Mononuclear cell (primary cell): Measurements from ENCODE around the gene ENTR1. TPM values are rescaled to one million over a fixed set of nuclear protein-coding genes. Genes with fewer than 3 reads are reported as not detected.

Source experiments
- H3K27me3 ChIP-seq: 2 replicates; pipeline ENCODE4 v1.6.0; 2011; ENCODE audit warnings: low read length, control low read depth; ENCODE audit not compliant: insufficient read depth
- H3K4me1 ChIP-seq: 2 replicates; pipeline ENCODE4 v1.5.1; 2011; ENCODE audit warnings: mild to moderate bottlenecking, low read length, control low read depth; ENCODE audit not compliant: insufficient read depth
- H3K4me3 ChIP-seq: 2 replicates; pipeline ENCODE4 v1.5.1; 2011; ENCODE audit warnings: mild to moderate bottlenecking, low read length, moderate library complexity
- H3K9me3 ChIP-seq: 2 replicates; pipeline ENCODE4 v1.5.1; 2011; ENCODE audit warnings: low read depth, mild to moderate bottlenecking, control low read depth, low read length
- total RNA-seq: library from RNA; depleted of rRNA; stranded (reverse); fragments of >200 nt; gene quantifications from one replicate; pipeline ENCODE4 v1.2.3, GENCODE V29; 2012

ENTR1 gene
- total RNA-seq, 1 donor, result 16.2 TPM

DNA sequence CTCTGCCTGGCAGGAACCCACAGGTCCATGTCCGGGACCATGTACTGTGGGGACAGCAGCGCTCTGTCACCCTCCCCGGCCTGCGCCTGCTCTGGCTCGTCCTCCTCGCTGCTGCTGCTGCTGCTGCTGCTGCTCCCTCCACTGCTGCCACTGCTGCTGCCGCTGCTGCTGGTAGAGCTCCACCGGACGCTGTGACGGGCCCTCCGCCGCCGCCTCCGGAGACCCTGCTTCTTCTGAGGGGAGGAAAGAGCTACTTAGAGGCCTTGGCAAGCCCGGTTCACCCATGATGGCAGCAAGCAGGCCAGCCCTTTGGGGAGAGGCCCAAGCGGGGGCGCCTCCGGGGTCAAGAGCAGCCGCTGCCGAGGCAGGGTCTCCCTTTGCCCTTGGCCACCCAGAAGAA lies 27.0 kb downstream of the ENTR1 start:
- H3K9me3 ChIP-seq, result no peaks in the 10 kb centered on the region
- H3K27me3 ChIP-seq, result no peaks in the 10 kb centered on the region
- no peak overlapping the region for H3K4me3 ChIP-seq
- peaks cover 17% of the 10 kb centered on the region for H3K4me1 ChIP-seq

- Histone ChIP-seq H3K27me3 (no peaks in the 10 kb centered on the region), H3K4me1 (peaks cover 21% of the 10 kb centered on the region), H3K4me3 (no peak overlapping the region), H3K9me3 (no peaks in the 10 kb centered on the region)
Measured at GRCh38 chr9:136381966-136382513, 28.4 kb downstream of the ENTR1 start.

DNA sequence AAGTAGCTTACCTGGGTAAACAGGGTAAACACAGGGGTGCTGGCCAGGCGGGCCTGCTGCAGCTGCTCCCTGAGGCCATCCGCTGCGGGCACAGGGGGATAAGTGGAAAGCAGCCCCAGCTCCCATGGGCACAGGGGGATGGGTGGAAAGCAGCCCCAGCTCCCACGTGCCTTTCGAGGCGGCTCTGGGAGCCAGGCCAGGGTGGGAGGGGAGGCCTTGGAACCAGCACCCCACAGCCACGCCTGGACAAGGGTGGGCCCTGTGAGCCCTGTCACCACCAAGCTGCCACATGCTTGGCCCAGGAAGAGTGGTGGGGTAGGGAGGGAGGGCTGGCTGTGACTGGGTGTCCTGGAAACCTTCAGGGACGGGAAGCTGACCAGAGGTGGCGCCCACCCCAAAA lies 29.1 kb downstream of the ENTR1 start:
- H3K9me3 ChIP-seq, result no peaks in the 10 kb centered on the region
- H3K27me3 ChIP-seq, result no peaks in the 10 kb centered on the region
- peaks cover 28% of the 10 kb centered on the region for H3K4me1 ChIP-seq
- H3K4me3 ChIP-seq, result no peak overlapping the region

DNA sequence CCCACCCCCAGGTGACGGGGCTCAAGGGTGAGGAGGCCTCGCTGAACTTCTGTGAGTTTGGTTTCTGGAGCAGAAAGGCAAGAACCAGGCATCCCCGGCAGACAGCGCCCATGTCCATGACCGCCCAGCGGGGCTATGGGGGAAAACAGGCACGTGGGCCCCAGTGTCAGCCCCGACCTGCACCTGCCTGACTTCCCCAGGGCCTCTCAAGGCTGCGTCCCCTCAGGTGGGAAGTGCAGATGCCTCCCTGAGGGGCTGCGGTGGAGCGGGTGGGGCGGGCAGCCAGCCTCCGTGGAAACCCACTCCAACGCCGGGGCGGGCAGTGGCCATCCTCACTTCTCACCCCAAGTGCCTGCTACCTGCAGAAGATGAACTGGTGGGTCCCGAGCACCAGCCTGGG lies 30.0 kb downstream of the ENTR1 start:
- H3K4me3 ChIP-seq, result no peak overlapping the region
- H3K4me1 ChIP-seq, result peaks cover 23% of the 10 kb centered on the region
- no peaks in the 10 kb centered on the region for H3K27me3 ChIP-seq
- H3K9me3 ChIP-seq, result no peaks in the 10 kb centered on the region

- no peaks in the 10 kb centered on the region for H3K9me3 ChIP-seq
- no peak overlapping the region for H3K4me3 ChIP-seq
- no peaks in the 10 kb centered on the region for H3K27me3 ChIP-seq
Measured at GRCh38 chr9:136379891-136380290, 30.5 kb downstream of the ENTR1 start.

GRCh38 chr9:136379401-136379800 lies 31.0 kb downstream of the ENTR1 start:
- H3K4me3 ChIP-seq, result no peak overlapping the region
- no peaks in the 10 kb centered on the region for H3K9me3 ChIP-seq
- no peaks in the 10 kb centered on the region for H3K27me3 ChIP-seq
- H3K4me1 ChIP-seq, result peaks cover 13% of the 10 kb centered on the region

More at GRCh38 chr9:136379891-136380290, 30.5 kb downstream of the ENTR1 start:
- peaks cover 18% of the 10 kb centered on the region for H3K4me1 ChIP-seq

DNA sequence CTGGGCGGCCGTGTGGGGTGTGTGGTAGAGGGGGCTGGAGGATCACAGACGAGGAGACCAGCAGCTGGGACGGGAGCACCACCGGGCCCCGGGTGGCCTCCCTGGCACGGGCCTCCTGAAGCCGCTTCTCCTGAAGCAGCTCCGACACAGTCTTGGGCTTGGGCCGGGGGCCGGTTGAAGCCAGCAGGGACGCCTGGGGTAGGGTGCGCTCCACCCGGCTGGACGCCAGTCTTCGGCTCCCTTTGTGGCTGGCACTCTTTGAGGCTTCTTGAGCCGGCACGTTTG lies 31.5 kb downstream of the ENTR1 start:
- H3K4me1 ChIP-seq, result peaks cover 12% of the 10 kb centered on the region
- H3K9me3 ChIP-seq, result no peaks in the 10 kb centered on the region
- H3K4me3 ChIP-seq, result no peak overlapping the region
- H3K27me3 ChIP-seq, result no peaks in the 10 kb centered on the region

DNA sequence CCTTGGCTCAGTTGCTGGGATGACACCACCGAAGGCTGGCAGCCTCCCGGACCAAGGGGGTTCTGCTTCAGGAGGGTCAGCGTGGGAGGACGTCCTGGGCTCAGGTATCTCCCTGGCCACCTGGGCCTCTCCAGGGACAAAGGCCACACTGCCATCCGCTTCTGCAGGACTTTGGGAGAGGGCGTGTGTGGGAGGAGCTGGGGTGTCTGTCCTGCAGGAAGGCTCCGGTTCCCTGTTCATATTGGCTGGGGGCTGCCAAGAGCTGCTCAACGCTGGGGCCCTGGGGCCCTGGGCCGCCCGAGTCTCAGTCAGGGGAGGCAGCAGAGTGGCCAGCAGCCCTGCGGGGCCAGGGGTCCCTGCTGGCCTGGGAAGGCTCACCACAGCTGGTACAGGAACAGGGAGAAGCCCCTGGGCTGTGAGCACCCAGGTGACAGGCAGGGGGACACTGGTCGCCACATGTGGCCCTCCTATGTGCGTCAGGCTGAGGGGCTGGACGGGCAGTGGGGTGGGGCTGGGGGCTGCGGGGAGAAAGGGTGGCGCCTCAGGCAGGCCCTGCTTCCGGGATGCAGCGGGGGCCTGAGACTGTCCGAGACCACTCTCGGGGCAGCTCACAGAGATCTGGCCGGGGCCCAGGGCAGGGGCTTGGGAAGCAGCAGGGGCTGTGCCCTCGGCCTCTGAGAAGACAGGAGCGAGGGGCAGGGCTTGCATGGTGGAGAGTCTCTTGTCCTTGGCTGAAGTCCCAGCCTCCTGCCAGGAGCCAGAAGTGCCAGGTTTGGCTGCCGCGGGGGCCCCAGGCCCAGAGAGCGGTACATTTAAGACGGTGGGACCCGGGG lies 32.0 kb downstream of the ENTR1 start:
- Histone ChIP-seq H3K4me3 (no peak overlapping the region), H3K9me3 (no peaks in the 10 kb centered on the region), H3K4me1 (peaks cover 16% of the 10 kb centered on the region), H3K27me3 (no peaks in the 10 kb centered on the region)

- Histone ChIP-seq H3K9me3 (no peaks in the 10 kb centered on the region), H3K4me1 (peaks cover 16% of the 10 kb centered on the region), H3K4me3 (no peak overlapping the region), H3K27me3 (no peaks in the 10 kb centered on the region)
Measured at GRCh38 chr9:136377341-136378169, 32.9 kb downstream of the ENTR1 start.

- Histone ChIP-seq H3K4me1 (peaks cover 23% of the 10 kb centered on the region), H3K9me3 (no peaks in the 10 kb centered on the region), H3K4me3 (no peak overlapping the region), H3K27me3 (no peaks in the 10 kb centered on the region)
Measured at GRCh38 chr9:136376457-136376856, 34.0 kb downstream of the ENTR1 start.

DNA sequence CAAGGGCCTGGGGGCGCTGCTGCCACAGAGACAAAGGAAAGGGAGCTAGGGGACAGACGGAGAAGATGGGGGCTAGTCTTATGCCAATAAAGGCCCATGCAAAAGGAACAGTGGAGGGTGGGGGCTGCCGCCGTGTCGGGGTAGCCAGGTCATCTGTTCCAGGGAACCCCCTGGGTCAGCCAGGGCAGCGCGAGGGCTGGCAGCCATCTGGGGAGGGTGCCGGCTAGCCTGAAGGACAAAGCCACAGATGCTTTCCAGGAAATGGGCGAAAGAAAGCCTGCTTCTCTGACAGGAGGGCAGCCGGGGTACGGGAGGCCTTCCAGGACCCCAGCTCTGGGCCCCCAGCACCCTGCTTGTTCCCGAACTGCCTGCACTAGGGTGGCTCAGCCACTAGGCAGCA lies 35.3 kb downstream of the ENTR1 start:
- Histone ChIP-seq H3K9me3 (no peaks in the 10 kb centered on the region), H3K4me1 (peaks cover 23% of the 10 kb centered on the region), H3K4me3 (no peak overlapping the region), H3K27me3 (no peaks in the 10 kb centered on the region)

- no peaks in the 10 kb centered on the region for H3K27me3 ChIP-seq
- no peaks in the 10 kb centered on the region for H3K9me3 ChIP-seq
- peaks cover 23% of the 10 kb centered on the region for H3K4me1 ChIP-seq
- H3K4me3 ChIP-seq, result no peak overlapping the region
Measured at GRCh38 chr9:136374183-136374575, 36.2 kb downstream of the ENTR1 start.

DNA sequence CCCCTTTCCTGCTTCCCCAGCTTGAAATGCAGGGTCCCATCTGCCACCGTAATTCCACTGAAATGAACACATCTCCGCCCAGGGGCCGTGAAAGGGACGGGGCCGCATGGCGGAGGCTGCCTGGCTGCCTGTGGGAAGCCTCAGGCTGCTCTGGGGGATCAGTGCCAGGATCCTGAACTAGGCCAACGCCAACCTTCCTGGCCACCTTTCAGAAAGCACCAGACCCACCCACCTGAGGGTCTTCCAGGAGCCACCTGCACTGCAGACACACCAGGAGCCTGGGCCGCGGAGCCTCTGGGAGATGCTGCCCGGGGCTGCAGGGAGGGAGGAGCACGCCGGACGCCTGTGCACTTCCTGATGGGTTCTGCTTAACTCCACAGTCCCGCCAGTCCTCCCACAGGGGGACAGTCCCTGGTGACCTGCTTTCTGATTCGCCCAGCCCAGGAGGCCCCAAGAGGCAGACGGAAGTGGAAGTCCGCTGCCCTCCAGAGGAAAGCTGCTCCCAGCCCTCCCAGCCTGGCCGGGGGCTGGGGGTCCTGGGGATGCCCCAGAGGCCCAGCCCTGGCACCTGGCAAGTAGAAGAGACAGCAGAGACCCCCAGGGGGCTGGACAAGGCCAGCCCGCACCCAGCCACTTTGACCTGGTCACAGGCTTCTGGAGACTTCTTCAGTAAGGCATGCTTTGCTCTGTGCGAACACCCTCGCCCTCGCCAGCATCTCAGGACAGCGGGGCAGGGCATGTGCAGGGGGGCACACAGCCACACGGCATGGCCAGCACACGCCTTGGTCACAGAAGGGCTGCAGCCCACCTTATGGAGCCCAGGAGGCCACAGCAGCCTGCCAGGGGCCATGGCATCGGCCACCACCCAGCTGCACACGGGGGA lies 36.9 kb downstream of the ENTR1 start, which contains the start of gene CARD9:
CARD9 (minus strand) TSS at position 370 of the 883 bp plus-strand sequence. CDS start 1,591 bp downstream, outside the sequence.
- Histone ChIP-seq H3K4me1 (peaks cover 23% of the 10 kb centered on the region), H3K4me3 (peak within 1 kb of the TSS; percentile 41), H3K27me3 (no peaks in the 10 kb centered on the region), H3K9me3 (no peaks in the 10 kb centered on the region)

DNA sequence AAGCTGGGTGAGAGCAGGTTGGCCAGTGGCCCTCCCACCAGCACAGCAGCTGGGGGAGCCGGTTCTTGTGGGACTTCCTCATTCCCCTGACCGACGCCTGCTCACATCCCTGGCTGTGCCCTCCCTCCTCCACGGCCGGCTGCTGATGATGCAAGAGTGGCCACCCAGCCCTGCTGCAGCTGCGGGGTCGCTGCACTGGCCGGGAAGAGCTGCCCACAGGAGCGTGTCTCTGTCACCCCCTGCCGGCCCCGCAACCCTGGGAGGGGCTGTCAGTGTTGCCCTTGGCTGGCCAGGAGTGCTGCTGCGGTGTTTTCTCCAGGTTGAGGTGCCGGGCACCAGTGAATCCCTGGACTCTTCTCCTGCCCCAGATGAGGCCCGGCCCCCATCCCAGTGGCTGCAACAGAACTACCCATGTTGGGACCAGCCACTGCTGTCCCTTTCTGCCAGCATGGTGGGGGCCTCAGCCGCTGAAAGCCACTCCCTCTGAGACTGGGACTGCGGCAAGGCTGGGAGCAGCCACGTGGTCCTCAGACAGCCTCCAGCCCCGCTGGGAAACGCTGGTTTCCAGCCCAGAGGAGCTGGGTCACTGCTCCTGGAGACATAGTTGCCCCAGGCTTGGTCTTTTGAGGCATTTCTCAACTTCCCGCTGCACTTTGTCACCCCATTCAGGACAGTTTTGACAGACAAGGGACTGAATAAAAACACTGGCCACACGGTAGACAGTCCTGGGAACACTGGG lies 37.7 kb downstream of the ENTR1 start:
- Histone ChIP-seq H3K9me3 (no peaks in the 10 kb centered on the region), H3K4me3 (peak overlapping the region; percentile 41), H3K4me1 (peaks cover 23% of the 10 kb centered on the region), H3K27me3 (no peaks in the 10 kb centered on the region)
